Cardiac muscle cell (in vitro differentiated cells and primary cell): ENCODE measurements around the gene TUBB2A. TPM values are rescaled to one million over a fixed set of nuclear protein-coding genes. Genes with fewer than 3 reads are reported as not detected.

Experiments
- DNase-seq, 2 donors: peaks; one replicate each; pipeline versions ENCODE4 v3.0.0 to v3.0.0-alpha.2; 2010 to 2017; ENCODE audit warnings: low read depth in 1 of 2, low spot score in 1 of 2
- H3K27ac ChIP-seq: fragments of 200-600 bp; sonication (generic); 2 replicates; pipeline ENCODE4 v1.5.1; 2016
- H3K27me3 ChIP-seq: fragments of 200-600 bp; sonication (generic); 2 replicates; pipeline ENCODE4 v1.6.0; 2016; ENCODE audit warnings: control low read depth
- H3K36me3 ChIP-seq: fragments of 200-600 bp; sonication (generic); 2 replicates; pipeline ENCODE4 v1.5.1; 2016; ENCODE audit warnings: control low read depth
- H3K4me1 ChIP-seq: fragments of 200-600 bp; sonication (generic); 2 replicates; pipeline ENCODE4 v1.8.1; 2017; ENCODE audit warnings: low read depth, mild to moderate bottlenecking, mixed run types
- H3K4me3 ChIP-seq: fragments of 200-600 bp; sonication (generic); 2 replicates; pipeline ENCODE4 v1.5.1; 2016; ENCODE audit warnings: mild to moderate bottlenecking
- H3K9me3 ChIP-seq: fragments of 200-600 bp; sonication (generic); 2 replicates; pipeline ENCODE4 v1.5.1; 2017; ENCODE audit warnings: low read depth, mild to moderate bottlenecking, control low read depth
- CTCF ChIP-seq: IDR thresholded peaks from 2 replicates; pipeline ENCODE4 v1.5.1; 2012; ENCODE audit warnings: low read depth, mild to moderate bottlenecking, low read length
- polyA plus RNA-seq: library from polyadenylated mRNA; unstranded; fragments of >200 nt; fragmentation: Nextera tagmentation; extraction: Ambion mirVana; gene quantifications from 2 replicates; pipeline ENCODE4 v1.2.1, GENCODE V29; 2016
- total RNA-seq: library from RNA; depleted of rRNA; stranded (reverse); fragments of >200 nt; gene quantifications from 2 replicates; pipeline ENCODE4 v1.2.3, GENCODE V29; 2016

The TUBB2A gene
- total and polyA plus RNA-seq, 2 experiments from 2014 or later: 46.3 to 110 TPM

- TF ChIP-seq CTCF: no peak
- peaks cover 17% of the 10 kb centered on the region for H3K36me3 ChIP-seq
- H3K4me1 ChIP-seq: no peaks in the 10 kb centered on the region
- no peaks in the 10 kb centered on the region for H3K27me3 ChIP-seq
- no peaks in the 10 kb centered on the region for H3K9me3 ChIP-seq
- DNase-seq: no peak
- H3K4me3 ChIP-seq: no peak overlapping the region
- H3K27ac ChIP-seq: no peak overlapping the region
Observed at GRCh38 chr6:3109761-3110160, 47.6 kb downstream of the TUBB2A start.

GRCh38 chr6:3108746-3109414 is 48.5 kb downstream of the TUBB2A start:
- no peak overlapping the region for H3K4me3 ChIP-seq
- TF ChIP-seq CTCF: no peak
- no peaks in the 10 kb centered on the region for H3K4me1 ChIP-seq
- H3K36me3 ChIP-seq: peaks cover 17% of the 10 kb centered on the region
- H3K27ac ChIP-seq: no peak overlapping the region
- H3K27me3 ChIP-seq: no peaks in the 10 kb centered on the region
- H3K9me3 ChIP-seq: no peaks in the 10 kb centered on the region
- DNase-seq: no peak

Other genes with a start within 250 kb of the TUBB2A start
- gene SERPINB6, start 186.0 kb downstream of the TUBB2A start, total RNA-seq: 83.4 and 122 TPM in 2 replicates
- 91.8 and 118 TPM in 2 replicates for gene SERPINB6, start 186.0 kb downstream of the TUBB2A start, polyA plus RNA-seq
- gene NQO2, start 157.7 kb downstream of the TUBB2A start, total RNA-seq: 38.7 and 42.7 TPM in 2 replicates
- gene NQO2, start 157.7 kb downstream of the TUBB2A start, polyA plus RNA-seq: 92.8 and 103 TPM in 2 replicates
- gene RIPK1, start 89.0 kb downstream of the TUBB2A start, total RNA-seq: 3.4 and 4.5 TPM in 2 replicates
- gene RIPK1, start 89.0 kb downstream of the TUBB2A start, polyA plus RNA-seq: 4.1 and 7.4 TPM in 2 replicates
- 27.2 and 34.8 TPM in 2 replicates for gene BPHL, start 38.8 kb downstream of the TUBB2A start, total RNA-seq
- 61.3 and 72.2 TPM in 2 replicates for gene BPHL, start 38.8 kb downstream of the TUBB2A start, polyA plus RNA-seq
- 57.6 and 83.9 TPM in 2 replicates for gene TUBB2B, start 70.1 kb upstream of the TUBB2A start, total RNA-seq
- gene TUBB2B, start 70.1 kb upstream of the TUBB2A start, polyA plus RNA-seq: 27.9 and 29.8 TPM in 2 replicates
- gene PSMG4, start 101.4 kb upstream of the TUBB2A start, total RNA-seq: 22.2 and 23.3 TPM in 2 replicates
- 32.6 and 44.0 TPM in 2 replicates for gene PSMG4, start 101.4 kb upstream of the TUBB2A start, polyA plus RNA-seq